GM18870 (cell line): ENCODE data around the gene ABL2.

Source experiments
- ATAC-seq: cut with Tn5 transposase; IDR thresholded peaks from one replicate; pipeline ENCODE4 v1.9.1; 2021; ENCODE audit warnings: moderate library complexity; ENCODE audit not compliant: unreplicated experiment

Gene ABL2

GRCh38 chr1:179095924-179096323, 133.6 kb downstream of the ABL2 start:
- ATAC-seq: no peak

GRCh38 chr1:179095377-179095776, 134.1 kb downstream of the ABL2 start:
- no peak for ATAC-seq

GRCh38 chr1:179094818-179095217, 134.7 kb downstream of the ABL2 start:
- ATAC-seq: no peak

GRCh38 chr1:179092896-179093461, 136.5 kb downstream of the ABL2 start:
- no peak for ATAC-seq

GRCh38 chr1:179091691-179092165, 137.7 kb downstream of the ABL2 start:
- ATAC-seq: no peak

- no peak for ATAC-seq
Observed at GRCh38 chr1:179090923-179091322, 138.6 kb downstream of the ABL2 start.

GRCh38 chr1:179090522-179090921, 139.0 kb downstream of the ABL2 start:
- no peak for ATAC-seq

- ATAC-seq: no peak
Observed at GRCh38 chr1:179089827-179090482, 139.5 kb downstream of the ABL2 start.

- ATAC-seq: no peak
Observed at GRCh38 chr1:179087665-179088064, 141.8 kb downstream of the ABL2 start.

GRCh38 chr1:179083533-179083932, 145.9 kb downstream of the ABL2 start:
- peak; percentile 25 for ATAC-seq

GRCh38 chr1:179082999-179083335, 146.5 kb downstream of the ABL2 start:
- ATAC-seq: no peak

- ATAC-seq: no peak
Observed at GRCh38 chr1:179082333-179082998, 147.0 kb downstream of the ABL2 start.

GRCh38 chr1:179081687-179082332, 147.7 kb downstream of the ABL2 start, which contains the start of gene TOR3A:
Gene TOR3A (plus strand): TSS chr1:179082070. CDS start chr1:179082129, 59 bp downstream.
- ATAC-seq: peak; percentile 84

GRCh38 chr1:179080866-179081686, 148.4 kb downstream of the ABL2 start:
- ATAC-seq: no peak

GRCh38 chr1:179079113-179079761, 150.2 kb downstream of the ABL2 start:
- no peak for ATAC-seq

GRCh38 chr1:179077396-179077795, 152.1 kb downstream of the ABL2 start:
- no peak for ATAC-seq

- no peak for ATAC-seq
Observed at GRCh38 chr1:179066471-179066870, 163.0 kb downstream of the ABL2 start.

- ATAC-seq: no peak
Observed at GRCh38 chr1:179061360-179062282, 167.9 kb downstream of the ABL2 start.
